Activated CD4-positive, alpha-beta T cell treated with anti-CD3 and anti-CD28 coated beads, Interleukin-2, amount 50 U/mL, for 48 hours (primary cell): ENCODE data around the gene GPRC5D.

Experiments
- DNase-seq, 2 experiments: peaks; one replicate each; pipeline ENCODE4 v3.0.0-alpha.2; 2020

Gene GPRC5D

GRCh38 chr12:12979126-12979525 lies 27.2 kb upstream of the GPRC5D start:
- no peak for DNase-seq

GRCh38 chr12:12977231-12977630 lies 25.3 kb upstream of the GPRC5D start:
- no peak for DNase-seq

- DNase-seq = no peak
Observed at GRCh38 chr12:12976366-12976765, 24.4 kb upstream of the GPRC5D start.

GRCh38 chr12:12975322-12976077 lies 23.5 kb upstream of the GPRC5D start:
- peak in 1 of 2 experiments; percentile 12 for DNase-seq

GRCh38 chr12:12974211-12974610 lies 22.2 kb upstream of the GPRC5D start:
- no peak for DNase-seq

- DNase-seq = no peak
Observed at GRCh38 chr12:12973019-12973418, 21.0 kb upstream of the GPRC5D start.

GRCh38 chr12:12965836-12966235 lies 13.9 kb upstream of the GPRC5D start:
- no peak for DNase-seq

- DNase-seq = no peak
Observed at GRCh38 chr12:12964255-12964654, 12.3 kb upstream of the GPRC5D start.

- DNase-seq = no peak
Observed at GRCh38 chr12:12960639-12961209, 8.8 kb upstream of the GPRC5D start.

- DNase-seq = no peak
Observed at GRCh38 chr12:12958886-12959285, 6.9 kb upstream of the GPRC5D start.

- no peak for DNase-seq
Observed at GRCh38 chr12:12954878-12955625, 3.1 kb upstream of the GPRC5D start.

- no peak for DNase-seq
Observed at GRCh38 chr12:12954356-12954755, 2.4 kb upstream of the GPRC5D start.

GRCh38 chr12:12951504-12951903 lies 466 bp downstream of the GPRC5D start:
- DNase-seq = no peak

GRCh38 chr12:12947902-12948301 lies 4.1 kb downstream of the GPRC5D start:
- no peak for DNase-seq

GRCh38 chr12:12946686-12947355 lies 5.1 kb downstream of the GPRC5D start:
- no peak for DNase-seq

GRCh38 chr12:12945591-12945990 lies 6.4 kb downstream of the GPRC5D start:
- DNase-seq = no peak

GRCh38 chr12:12943586-12944260 lies 8.2 kb downstream of the GPRC5D start:
- DNase-seq = no peak

GRCh38 chr12:12941450-12942350 lies 10.3 kb downstream of the GPRC5D start:
- DNase-seq = no peak

- no peak for DNase-seq
Observed at GRCh38 chr12:12939888-12940287, 12.1 kb downstream of the GPRC5D start.

GRCh38 chr12:12938541-12938940 lies 13.4 kb downstream of the GPRC5D start:
- DNase-seq = no peak

- DNase-seq = no peak
Observed at GRCh38 chr12:12936983-12937491, 14.9 kb downstream of the GPRC5D start.

GRCh38 chr12:12934556-12934955 lies 17.4 kb downstream of the GPRC5D start:
- DNase-seq = no peak
